Endothelial cell (in vitro differentiated cells): Measurements from ENCODE around the gene BCAR3. TPM values are rescaled to one million over a fixed set of nuclear protein-coding genes. Genes with fewer than 3 reads are reported as not detected.

Source experiments
- DNase-seq: peaks from one replicate; pipeline ENCODE4 v3.0.0; 2021; ENCODE audit warnings: low spot score
- H3K27ac Mint-ChIP-seq: one replicate; pipeline ENCODE4 v1.8.0; 2021; ENCODE audit warnings: mixed read lengths, inconsistent platforms; ENCODE audit not compliant: unreplicated experiment
- H3K27me3 Mint-ChIP-seq: one replicate; pipeline ENCODE4 v1.8.0; 2021; ENCODE audit warnings: mild to moderate bottlenecking, moderate library complexity, mixed read lengths, inconsistent platforms; ENCODE audit not compliant: unreplicated experiment
- H3K36me3 Mint-ChIP-seq: one replicate; pipeline ENCODE4 v1.8.0; 2021; ENCODE audit warnings: mild to moderate bottlenecking, low read depth, mixed read lengths, inconsistent platforms; ENCODE audit not compliant: unreplicated experiment
- H3K4me1 Mint-ChIP-seq: one replicate; pipeline ENCODE4 v1.8.0; 2021; ENCODE audit warnings: mild to moderate bottlenecking, mixed read lengths, inconsistent platforms; ENCODE audit not compliant: unreplicated experiment
- H3K4me3 Mint-ChIP-seq: one replicate; pipeline ENCODE4 v1.8.0; 2021; ENCODE audit warnings: mild to moderate bottlenecking, mixed read lengths, inconsistent platforms; ENCODE audit not compliant: unreplicated experiment
- H3K9me3 Mint-ChIP-seq: one replicate; pipeline ENCODE4 v1.8.0; 2021; ENCODE audit warnings: mixed read lengths, inconsistent platforms; ENCODE audit not compliant: unreplicated experiment
- CTCF ChIP-seq: fragments of 200-600 bp; sonication (generic); IDR thresholded peaks from one replicate; pipeline ENCODE4 v1.5.0; 2021; ENCODE audit warnings: antibody characterized with exemption; ENCODE audit not compliant: unreplicated experiment
- total RNA-seq: library from RNA; stranded (reverse); fragmentation: NEBNext Ultra II Directional; extraction: Animal tissue kit (Norgen Biotek cat#: 25700); gene quantifications from one replicate; pipeline ENCODE4 v1.2.1, GENCODE V29; 2021; ENCODE audit not compliant: unreplicated experiment

The BCAR3 gene
- total RNA-seq, 1 donor from 2014 or later: 19.9 TPM

GRCh38 chr1:93631626-93632365 lies 49.8 kb downstream of the BCAR3 start:
- DNase-seq: no peak
- Mint-ChIP-seq H3K27me3 (peaks cover 4% of the 10 kb centered on the region), H3K4me1 (peaks cover 29% of the 10 kb centered on the region), H3K4me3 (no peak overlapping the region), H3K27ac (no peak overlapping the region), H3K36me3 (peaks cover 4% of the 10 kb centered on the region), H3K9me3 (no peaks in the 10 kb centered on the region)
- no peak for TF ChIP-seq CTCF

GRCh38 chr1:93630168-93630567 lies 51.5 kb downstream of the BCAR3 start:
- peaks cover 4% of the 10 kb centered on the region for H3K36me3 Mint-ChIP-seq
- no peak overlapping the region for H3K4me3 Mint-ChIP-seq
- no peak for TF ChIP-seq CTCF
- peaks cover 28% of the 10 kb centered on the region for H3K4me1 Mint-ChIP-seq
- no peaks in the 10 kb centered on the region for H3K9me3 Mint-ChIP-seq
- H3K27me3 Mint-ChIP-seq: peaks cover 4% of the 10 kb centered on the region
- no peak overlapping the region for H3K27ac Mint-ChIP-seq
- DNase-seq: no peak

- Mint-ChIP-seq H3K9me3 (no peaks in the 10 kb centered on the region), H3K27ac (no peak overlapping the region), H3K4me3 (no peak overlapping the region), H3K27me3 (peaks cover 3% of the 10 kb centered on the region), H3K36me3 (no peaks in the 10 kb centered on the region), H3K4me1 (peaks cover 28% of the 10 kb centered on the region)
- DNase-seq: peak; percentile 42
- peak; percentile 80 for TF ChIP-seq CTCF
Measured at GRCh38 chr1:93629101-93630059, 52.3 kb downstream of the BCAR3 start.

- no peak for DNase-seq
- Mint-ChIP-seq H3K4me3 (no peak overlapping the region), H3K4me1 (peaks cover 28% of the 10 kb centered on the region), H3K36me3 (no peaks in the 10 kb centered on the region), H3K9me3 (no peaks in the 10 kb centered on the region), H3K27me3 (peaks cover 3% of the 10 kb centered on the region), H3K27ac (no peak overlapping the region)
- TF ChIP-seq CTCF: no peak
Measured at GRCh38 chr1:93628681-93629080, 53.0 kb downstream of the BCAR3 start.
